ENCODE measurements around the gene SLC41A2. TPM values are rescaled to one million over a fixed set of nuclear protein-coding genes. Genes with fewer than 3 reads are reported as not detected.

Gene SLC41A2
- total and polyA plus RNA-seq, 2 donors (not counting 3 experiments of a cell fraction or from before 2014, with no cell fraction given), result 1.7 to 7.5 TPM

GRCh38 chr12:104933778-104934177 lies 24.3 kb downstream of the SLC41A2 start:
- Histone ChIP-seq H3K4me1 (ENCODE audit: control insufficient read depth, extremely low read depth, insufficient read depth, low read length) (no peaks in the 10 kb centered on the region), H3K79me2 (ENCODE audit: control insufficient read depth, insufficient read depth, low read length) (no peaks in the 10 kb centered on the region), H3K27me3 (ENCODE audit: control insufficient read depth in 2 of 2, insufficient read depth in 2 of 2, low read length in 2 of 2) (no peaks in the 10 kb centered on the region), H3K9ac (replicated peaks; ENCODE audit: extremely low read depth, insufficient read depth, low read length) (no peak overlapping the region), H2AFZ (ENCODE audit: low read depth, low read length) (no peak overlapping the region), H4K20me1 (replicated peaks; ENCODE audit: control insufficient read depth, extremely low read depth, insufficient read depth, low read length) (no peaks in the 10 kb centered on the region), H3K4me3 (replicated peaks in 1 of 3; ENCODE audit: insufficient read depth in 1 of 3, low read depth in 1 of 3, low read length in 3 of 3) (no peak overlapping the region), H3K36me3 (ENCODE audit: control insufficient read depth in 2 of 2, extremely low read depth in 1 of 2, insufficient read depth in 2 of 2, low read length in 2 of 2) (no peaks in the 10 kb centered on the region), H3K27ac (ENCODE audit: insufficient read depth, low read depth, low read length) (no peak overlapping the region), H3K9me3 (replicated peaks; ENCODE audit: control insufficient read depth, insufficient read depth, low read length) (no peaks in the 10 kb centered on the region), H3K4me2 (ENCODE audit: insufficient read depth, low read length) (no peak overlapping the region), H3K9me1 (replicated peaks; ENCODE audit: control insufficient read depth, extremely low read depth, insufficient read depth, low read length) (no peaks in the 10 kb centered on the region)
- TF ChIP-seq CTCF (IDR thresholded peaks at IDR 0.05; ENCODE audit: extremely low read depth in 1 of 2, insufficient read depth in 1 of 2, low read depth in 1 of 2, low read length in 2 of 2) (no peak), MYC (IDR thresholded peaks at IDR 0.05; ENCODE audit: low read depth, low read length) (no peak), GATA2 (IDR thresholded peaks at IDR 0.05; ENCODE audit: insufficient read depth, insufficient read length, low read depth, low read length) (no peak), POLR2A (IDR thresholded peaks at IDR 0.05; ENCODE audit: low read depth, low read length) (no peak), POLR2AphosphoS5 (IDR thresholded peaks at IDR 0.05; ENCODE audit: insufficient read depth, low read depth, low read length) (no peak), FOS (IDR thresholded peaks at IDR 0.05; ENCODE audit: borderline replicate concordance, insufficient read depth, low read length) (no peak), JUN (IDR thresholded peaks at IDR 0.05; ENCODE audit: borderline replicate concordance, insufficient read depth, insufficient read length, low read depth) (no peak), EZH2 (IDR thresholded peaks at IDR 0.05; ENCODE audit: borderline replicate concordance, low read depth, low read length, severe bottlenecking) (no peak)
- TF ChIP-seq, protein P1, sequence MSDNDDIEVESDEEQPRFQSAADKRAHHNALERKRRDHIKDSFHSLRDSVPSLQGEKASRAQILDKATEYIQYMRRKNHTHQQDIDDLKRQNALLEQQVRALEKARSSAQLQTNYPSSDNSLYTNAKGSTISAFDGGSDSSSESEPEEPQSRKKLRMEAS (IDR thresholded peaks at IDR 0.05; ENCODE audit: insufficient read depth, insufficient read length), result no peak
- ChIA-PET CTCF (interaction anchor here (0.8 to 1.0 kb wide), 2 partner anchors 9 to 150 kb away, joined by 3 read pairs; no protein-coding TSS in a partner anchor), POLR2A (no interaction called here)
- intact Hi-C loops (cut with micrococcal nuclease) (no loop called here), dilution Hi-C loops (cut with MboI; ENCODE audit: extremely low pct_ligation_motif_present, low sequenced_read_pairs) (no loop called here)
- DNase-seq (ENCODE audit: low read depth, low spot score) (no peak), FAIRE-seq (no peak)
- BruUV-seq (replicated peaks), result no TSS peak

All from endothelial cell of umbilical vein (primary cell).